ENCODE results near the gene HAP1.

DNA sequence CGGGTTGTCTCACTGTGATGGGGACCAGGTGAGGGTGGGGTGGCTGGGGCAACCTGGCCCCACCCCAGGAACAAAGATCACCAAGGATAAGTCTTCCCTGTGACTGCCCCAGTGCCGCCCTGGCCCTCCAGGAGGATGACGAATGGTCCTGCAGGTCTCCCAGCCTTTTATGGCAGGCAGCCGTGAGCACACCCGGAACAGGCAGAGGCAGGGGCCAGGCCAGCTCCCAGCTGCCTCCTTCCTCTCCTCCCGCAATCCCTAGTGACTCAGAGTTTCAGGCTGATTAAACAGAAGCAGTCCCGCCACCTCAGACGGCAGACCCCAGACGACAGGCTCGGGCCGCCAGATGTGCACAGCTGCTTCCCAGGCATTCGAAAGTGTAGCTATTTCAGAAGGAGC, 38.7 kb upstream of the HAP1 start:
- TF ChIP-seq FEZF1 (tag by site-specific recombination; IDR thresholded peaks at IDR 0.05) (no peak), ZNF274 (IDR thresholded peaks at IDR 0.05; ENCODE audit: low read length) (no peak), ZNF274 (tag by site-specific recombination; IDR thresholded peaks at IDR 0.05; ENCODE audit: borderline replicate concordance) (no peak), ZBTB21 (tag by site-specific recombination; IDR thresholded peaks at IDR 0.05) (no peak), ZNF529 (tag by site-specific recombination; IDR thresholded peaks at IDR 0.05; ENCODE audit: insufficient replicate concordance) (no peak), GFI1B (tag by site-specific recombination; IDR thresholded peaks at IDR 0.05) (no peak), KLF9 (tag by site-specific recombination; IDR thresholded peaks at IDR 0.05; ENCODE audit: low read depth) (no peak), YY1 (tag by site-specific recombination; IDR thresholded peaks at IDR 0.05) (no peak)
- TF ChIP-seq, protein P1, sequence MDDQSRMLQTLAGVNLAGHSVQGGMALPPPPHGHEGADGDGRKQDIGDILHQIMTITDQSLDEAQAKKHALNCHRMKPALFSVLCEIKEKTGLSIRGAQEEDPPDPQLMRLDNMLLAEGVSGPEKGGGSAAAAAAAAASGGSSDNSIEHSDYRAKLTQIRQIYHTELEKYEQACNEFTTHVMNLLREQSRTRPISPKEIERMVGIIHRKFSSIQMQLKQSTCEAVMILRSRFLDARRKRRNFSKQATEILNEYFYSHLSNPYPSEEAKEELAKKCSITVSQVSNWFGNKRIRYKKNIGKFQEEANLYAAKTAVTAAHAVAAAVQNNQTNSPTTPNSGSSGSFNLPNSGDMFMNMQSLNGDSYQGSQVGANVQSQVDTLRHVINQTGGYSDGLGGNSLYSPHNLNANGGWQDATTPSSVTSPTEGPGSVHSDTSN (CRISPR knock-in tag; IDR thresholded peaks at IDR 0.05), result no peak
- TF ChIP-seq, protein P2, sequence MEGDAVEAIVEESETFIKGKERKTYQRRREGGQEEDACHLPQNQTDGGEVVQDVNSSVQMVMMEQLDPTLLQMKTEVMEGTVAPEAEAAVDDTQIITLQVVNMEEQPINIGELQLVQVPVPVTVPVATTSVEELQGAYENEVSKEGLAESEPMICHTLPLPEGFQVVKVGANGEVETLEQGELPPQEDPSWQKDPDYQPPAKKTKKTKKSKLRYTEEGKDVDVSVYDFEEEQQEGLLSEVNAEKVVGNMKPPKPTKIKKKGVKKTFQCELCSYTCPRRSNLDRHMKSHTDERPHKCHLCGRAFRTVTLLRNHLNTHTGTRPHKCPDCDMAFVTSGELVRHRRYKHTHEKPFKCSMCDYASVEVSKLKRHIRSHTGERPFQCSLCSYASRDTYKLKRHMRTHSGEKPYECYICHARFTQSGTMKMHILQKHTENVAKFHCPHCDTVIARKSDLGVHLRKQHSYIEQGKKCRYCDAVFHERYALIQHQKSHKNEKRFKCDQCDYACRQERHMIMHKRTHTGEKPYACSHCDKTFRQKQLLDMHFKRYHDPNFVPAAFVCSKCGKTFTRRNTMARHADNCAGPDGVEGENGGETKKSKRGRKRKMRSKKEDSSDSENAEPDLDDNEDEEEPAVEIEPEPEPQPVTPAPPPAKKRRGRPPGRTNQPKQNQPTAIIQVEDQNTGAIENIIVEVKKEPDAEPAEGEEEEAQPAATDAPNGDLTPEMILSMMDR (tag by site-specific recombination; IDR thresholded peaks at IDR 0.05), result no peak
- TF ChIP-seq, protein P3, sequence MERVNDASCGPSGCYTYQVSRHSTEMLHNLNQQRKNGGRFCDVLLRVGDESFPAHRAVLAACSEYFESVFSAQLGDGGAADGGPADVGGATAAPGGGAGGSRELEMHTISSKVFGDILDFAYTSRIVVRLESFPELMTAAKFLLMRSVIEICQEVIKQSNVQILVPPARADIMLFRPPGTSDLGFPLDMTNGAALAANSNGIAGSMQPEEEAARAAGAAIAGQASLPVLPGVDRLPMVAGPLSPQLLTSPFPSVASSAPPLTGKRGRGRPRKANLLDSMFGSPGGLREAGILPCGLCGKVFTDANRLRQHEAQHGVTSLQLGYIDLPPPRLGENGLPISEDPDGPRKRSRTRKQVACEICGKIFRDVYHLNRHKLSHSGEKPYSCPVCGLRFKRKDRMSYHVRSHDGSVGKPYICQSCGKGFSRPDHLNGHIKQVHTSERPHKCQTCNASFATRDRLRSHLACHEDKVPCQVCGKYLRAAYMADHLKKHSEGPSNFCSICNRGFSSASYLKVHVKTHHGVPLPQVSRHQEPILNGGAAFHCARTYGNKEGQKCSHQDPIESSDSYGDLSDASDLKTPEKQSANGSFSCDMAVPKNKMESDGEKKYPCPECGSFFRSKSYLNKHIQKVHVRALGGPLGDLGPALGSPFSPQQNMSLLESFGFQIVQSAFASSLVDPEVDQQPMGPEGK (tag by site-specific recombination; IDR thresholded peaks at IDR 0.05), result peak; percentile 41; the same call in 1 of the 2 replicates
- TF ChIP-seq, protein P4, sequence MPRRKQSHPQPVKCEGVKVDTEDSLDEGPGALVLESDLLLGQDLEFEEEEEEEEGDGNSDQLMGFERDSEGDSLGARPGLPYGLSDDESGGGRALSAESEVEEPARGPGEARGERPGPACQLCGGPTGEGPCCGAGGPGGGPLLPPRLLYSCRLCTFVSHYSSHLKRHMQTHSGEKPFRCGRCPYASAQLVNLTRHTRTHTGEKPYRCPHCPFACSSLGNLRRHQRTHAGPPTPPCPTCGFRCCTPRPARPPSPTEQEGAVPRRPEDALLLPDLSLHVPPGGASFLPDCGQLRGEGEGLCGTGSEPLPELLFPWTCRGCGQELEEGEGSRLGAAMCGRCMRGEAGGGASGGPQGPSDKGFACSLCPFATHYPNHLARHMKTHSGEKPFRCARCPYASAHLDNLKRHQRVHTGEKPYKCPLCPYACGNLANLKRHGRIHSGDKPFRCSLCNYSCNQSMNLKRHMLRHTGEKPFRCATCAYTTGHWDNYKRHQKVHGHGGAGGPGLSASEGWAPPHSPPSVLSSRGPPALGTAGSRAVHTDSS (tag by site-specific recombination; IDR thresholded peaks at IDR 0.05), result no peak
- TF ChIP-seq, protein P5, sequence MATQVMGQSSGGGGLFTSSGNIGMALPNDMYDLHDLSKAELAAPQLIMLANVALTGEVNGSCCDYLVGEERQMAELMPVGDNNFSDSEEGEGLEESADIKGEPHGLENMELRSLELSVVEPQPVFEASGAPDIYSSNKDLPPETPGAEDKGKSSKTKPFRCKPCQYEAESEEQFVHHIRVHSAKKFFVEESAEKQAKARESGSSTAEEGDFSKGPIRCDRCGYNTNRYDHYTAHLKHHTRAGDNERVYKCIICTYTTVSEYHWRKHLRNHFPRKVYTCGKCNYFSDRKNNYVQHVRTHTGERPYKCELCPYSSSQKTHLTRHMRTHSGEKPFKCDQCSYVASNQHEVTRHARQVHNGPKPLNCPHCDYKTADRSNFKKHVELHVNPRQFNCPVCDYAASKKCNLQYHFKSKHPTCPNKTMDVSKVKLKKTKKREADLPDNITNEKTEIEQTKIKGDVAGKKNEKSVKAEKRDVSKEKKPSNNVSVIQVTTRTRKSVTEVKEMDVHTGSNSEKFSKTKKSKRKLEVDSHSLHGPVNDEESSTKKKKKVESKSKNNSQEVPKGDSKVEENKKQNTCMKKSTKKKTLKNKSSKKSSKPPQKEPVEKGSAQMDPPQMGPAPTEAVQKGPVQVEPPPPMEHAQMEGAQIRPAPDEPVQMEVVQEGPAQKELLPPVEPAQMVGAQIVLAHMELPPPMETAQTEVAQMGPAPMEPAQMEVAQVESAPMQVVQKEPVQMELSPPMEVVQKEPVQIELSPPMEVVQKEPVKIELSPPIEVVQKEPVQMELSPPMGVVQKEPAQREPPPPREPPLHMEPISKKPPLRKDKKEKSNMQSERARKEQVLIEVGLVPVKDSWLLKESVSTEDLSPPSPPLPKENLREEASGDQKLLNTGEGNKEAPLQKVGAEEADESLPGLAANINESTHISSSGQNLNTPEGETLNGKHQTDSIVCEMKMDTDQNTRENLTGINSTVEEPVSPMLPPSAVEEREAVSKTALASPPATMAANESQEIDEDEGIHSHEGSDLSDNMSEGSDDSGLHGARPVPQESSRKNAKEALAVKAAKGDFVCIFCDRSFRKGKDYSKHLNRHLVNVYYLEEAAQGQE (tag by site-specific recombination; IDR thresholded peaks at IDR 0.05), result no peak
- TF ChIP-seq, protein P6, sequence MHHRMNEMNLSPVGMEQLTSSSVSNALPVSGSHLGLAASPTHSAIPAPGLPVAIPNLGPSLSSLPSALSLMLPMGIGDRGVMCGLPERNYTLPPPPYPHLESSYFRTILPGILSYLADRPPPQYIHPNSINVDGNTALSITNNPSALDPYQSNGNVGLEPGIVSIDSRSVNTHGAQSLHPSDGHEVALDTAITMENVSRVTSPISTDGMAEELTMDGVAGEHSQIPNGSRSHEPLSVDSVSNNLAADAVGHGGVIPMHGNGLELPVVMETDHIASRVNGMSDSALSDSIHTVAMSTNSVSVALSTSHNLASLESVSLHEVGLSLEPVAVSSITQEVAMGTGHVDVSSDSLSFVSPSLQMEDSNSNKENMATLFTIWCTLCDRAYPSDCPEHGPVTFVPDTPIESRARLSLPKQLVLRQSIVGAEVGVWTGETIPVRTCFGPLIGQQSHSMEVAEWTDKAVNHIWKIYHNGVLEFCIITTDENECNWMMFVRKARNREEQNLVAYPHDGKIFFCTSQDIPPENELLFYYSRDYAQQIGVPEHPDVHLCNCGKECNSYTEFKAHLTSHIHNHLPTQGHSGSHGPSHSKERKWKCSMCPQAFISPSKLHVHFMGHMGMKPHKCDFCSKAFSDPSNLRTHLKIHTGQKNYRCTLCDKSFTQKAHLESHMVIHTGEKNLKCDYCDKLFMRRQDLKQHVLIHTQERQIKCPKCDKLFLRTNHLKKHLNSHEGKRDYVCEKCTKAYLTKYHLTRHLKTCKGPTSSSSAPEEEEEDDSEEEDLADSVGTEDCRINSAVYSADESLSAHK (tag by site-specific recombination; IDR thresholded peaks at IDR 0.05), result no peak
- TF ChIP-seq, protein P7, sequence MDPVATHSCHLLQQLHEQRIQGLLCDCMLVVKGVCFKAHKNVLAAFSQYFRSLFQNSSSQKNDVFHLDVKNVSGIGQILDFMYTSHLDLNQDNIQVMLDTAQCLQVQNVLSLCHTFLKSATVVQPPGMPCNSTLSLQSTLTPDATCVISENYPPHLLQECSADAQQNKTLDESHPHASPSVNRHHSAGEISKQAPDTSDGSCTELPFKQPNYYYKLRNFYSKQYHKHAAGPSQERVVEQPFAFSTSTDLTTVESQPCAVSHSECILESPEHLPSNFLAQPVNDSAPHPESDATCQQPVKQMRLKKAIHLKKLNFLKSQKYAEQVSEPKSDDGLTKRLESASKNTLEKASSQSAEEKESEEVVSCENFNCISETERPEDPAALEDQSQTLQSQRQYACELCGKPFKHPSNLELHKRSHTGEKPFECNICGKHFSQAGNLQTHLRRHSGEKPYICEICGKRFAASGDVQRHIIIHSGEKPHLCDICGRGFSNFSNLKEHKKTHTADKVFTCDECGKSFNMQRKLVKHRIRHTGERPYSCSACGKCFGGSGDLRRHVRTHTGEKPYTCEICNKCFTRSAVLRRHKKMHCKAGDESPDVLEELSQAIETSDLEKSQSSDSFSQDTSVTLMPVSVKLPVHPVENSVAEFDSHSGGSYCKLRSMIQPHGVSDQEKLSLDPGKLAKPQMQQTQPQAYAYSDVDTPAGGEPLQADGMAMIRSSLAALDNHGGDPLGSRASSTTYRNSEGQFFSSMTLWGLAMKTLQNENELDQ (tag by site-specific recombination; IDR thresholded peaks at IDR 0.05; ENCODE audit: low read depth), result no peak

Data from HEK293 (cell line).